NCI-H2081 treated with DMSO at 0.1 percent for 48 hours (cell line): ENCODE data around the gene SLIT3.
"Not testable (repeated sequence)": the region's sequence is repeated elsewhere in the genome, so short reads cannot be mapped to it uniquely, and the experiment has no call there.

Source experiments
- DNase-seq: peaks from one replicate; lab custom pipeline; 2025; lab: John Stamatoyannopoulos, UW

SLIT3 gene

GRCh38 chr5:168768172-168768571 is 532.8 kb downstream of the SLIT3 start:
- no peak for DNase-seq

- DNase-seq = no peak
Measured at GRCh38 chr5:168766426-168766700, 534.6 kb downstream of the SLIT3 start.

- no peak for DNase-seq
Measured at GRCh38 chr5:168765551-168766425, 535.2 kb downstream of the SLIT3 start.

DNA sequence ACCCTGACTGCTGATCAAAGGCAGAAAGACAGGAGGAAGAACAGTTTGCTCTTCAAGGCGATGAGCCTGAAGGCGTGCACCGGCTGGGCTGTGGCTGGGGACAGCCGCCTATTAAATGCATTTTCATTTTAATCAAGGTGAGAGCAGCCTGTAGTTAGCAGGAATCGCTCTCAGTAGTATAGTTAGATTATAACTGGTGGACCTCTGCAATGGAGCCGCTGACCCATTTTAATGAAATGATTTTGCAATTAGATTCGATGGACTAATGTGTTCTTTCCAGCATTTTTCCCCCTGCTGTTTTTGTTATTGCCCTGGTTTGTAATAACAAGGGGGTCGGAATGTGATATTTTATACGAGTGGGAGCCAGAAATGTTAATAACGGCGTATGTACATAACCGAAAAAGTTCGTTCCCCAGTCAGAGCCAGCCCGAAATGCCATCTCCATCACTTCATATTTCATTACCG is 535.8 kb downstream of the SLIT3 start:
- DNase-seq = no peak

DNA sequence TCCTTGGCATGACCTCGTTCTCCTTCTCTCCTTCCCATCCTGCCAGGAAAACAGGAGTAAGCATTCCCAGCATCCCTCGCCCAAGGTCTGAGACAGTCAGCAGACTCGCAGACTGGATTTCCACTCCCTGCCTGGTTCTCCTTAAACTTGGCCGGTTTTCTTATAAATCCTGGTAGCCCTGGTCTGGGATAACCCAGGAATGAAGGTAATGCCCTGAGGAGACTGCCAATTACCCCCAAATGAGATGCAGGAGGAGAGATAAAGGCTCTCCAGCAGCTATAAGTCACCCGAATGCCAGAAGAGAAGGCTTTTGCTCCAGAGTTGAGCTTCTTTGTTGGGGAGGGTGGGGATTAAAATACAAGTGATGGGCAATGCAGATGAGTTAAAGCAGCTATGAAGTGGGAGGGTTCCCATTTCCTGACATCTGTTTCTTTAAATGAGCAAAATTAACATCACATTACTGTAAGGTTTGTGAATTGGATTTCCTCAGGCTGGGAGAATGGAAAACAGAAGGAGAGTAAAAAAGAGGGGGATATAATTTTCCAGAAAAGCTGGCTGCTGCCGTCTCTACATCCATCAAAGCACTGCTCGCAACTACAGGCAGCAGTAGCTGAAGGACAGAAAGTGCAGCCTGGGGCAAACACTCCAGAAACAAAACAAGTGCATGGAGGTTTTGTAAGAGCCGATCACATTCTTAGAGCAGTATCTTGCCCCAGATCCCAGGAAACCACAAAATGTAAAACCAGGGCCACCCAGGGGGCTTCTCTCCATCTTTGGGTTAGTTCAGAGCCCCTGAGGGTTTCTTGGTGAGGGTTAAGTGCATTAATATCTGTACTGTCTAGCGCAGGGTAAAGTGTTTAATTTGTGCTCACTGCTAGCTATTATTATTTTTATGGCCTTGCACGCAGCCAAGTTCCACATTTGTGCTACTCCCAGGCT is 544.2 kb downstream of the SLIT3 start:
- no peak for DNase-seq

DNA sequence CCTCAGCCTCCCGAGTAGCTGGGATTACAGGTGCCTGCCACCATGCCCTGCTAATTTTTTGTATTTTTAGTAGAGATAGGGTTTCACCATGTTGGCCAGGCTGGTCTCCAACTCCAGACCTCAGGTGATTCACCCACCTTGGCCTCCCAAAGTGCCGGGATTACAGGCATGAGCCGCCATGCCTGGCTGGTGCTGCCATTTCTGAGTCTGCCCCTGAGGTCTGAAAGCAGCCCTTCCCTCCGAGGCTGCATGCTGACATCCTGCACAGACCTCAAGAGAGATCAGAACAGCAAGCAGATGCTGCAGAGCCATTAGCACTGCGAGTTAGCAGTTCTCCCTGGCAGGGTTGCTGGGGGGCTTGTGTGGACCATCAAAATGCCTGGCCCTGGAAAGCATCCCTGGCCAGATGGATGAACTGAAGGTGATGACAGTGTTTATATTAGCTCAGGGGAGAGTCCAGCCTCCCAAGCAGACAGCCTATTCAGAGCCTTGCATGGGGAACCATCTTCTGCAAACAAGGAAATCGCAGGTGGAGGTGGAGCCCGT is 545.3 kb downstream of the SLIT3 start:
- DNase-seq = no peak

DNA sequence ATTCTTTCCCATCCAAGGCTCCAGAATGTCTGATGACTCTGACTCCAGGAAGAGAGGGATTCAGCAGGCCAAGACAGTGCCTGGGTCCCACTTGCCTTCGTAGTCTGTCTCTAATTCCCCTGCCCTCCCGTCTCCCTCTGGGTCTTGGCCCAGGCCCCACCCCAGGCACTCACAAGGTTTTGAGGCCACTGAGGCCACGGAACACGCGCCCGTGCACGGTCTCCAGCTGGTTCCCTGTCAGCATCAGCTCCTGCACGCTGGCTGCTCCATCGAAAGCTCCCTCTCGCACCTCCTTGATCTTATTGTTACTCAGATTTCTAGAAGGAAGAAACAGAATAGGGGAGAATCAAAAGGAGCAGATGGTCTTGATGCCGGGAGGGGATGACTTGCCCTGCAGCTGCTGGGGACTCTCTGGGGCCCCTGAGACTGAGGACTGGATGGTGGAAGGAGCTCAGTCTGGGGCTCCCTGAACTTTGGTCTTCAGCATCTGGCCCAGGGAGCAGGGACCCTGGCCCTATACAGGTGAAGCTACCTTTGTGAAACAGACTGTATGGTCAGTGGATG is 547.2 kb downstream of the SLIT3 start:
- DNase-seq = no peak

DNA sequence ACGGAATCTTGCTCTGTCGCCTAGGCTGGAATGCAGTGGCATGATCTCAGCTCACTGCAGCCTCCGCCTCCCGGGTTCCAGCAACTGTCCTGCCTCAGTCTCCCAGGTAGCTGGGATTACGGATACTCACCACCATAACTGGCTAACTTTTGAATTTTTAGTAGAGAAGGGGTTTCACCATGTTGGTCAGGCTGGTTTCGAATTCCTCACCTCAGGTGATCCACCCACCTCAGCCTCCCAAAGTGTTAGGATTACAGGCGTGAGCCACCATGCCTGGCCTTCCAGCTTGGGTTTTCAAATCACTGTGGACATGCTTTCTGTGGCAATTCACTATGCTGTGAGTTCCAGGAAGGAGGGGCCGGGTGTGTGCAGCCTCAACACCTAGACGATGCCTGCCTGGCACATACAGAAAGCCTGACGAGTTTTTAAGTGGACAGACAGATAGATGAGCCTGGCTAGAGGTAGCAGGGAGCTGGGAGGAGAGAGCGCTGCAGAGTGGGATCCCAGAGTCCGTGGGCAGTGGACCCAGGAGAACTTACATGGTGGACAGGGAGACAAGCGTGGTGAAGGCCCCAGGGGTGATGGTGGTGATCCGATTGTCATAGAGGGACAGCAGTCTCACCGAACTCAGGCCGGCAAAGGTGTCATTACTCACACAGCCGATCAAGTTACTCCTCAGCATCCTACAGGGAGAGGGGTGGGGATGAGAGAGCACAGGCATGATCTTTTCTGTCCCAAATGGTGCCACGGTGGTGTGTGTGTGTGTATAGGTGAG is 548.3 kb downstream of the SLIT3 start:
- no peak for DNase-seq

DNA sequence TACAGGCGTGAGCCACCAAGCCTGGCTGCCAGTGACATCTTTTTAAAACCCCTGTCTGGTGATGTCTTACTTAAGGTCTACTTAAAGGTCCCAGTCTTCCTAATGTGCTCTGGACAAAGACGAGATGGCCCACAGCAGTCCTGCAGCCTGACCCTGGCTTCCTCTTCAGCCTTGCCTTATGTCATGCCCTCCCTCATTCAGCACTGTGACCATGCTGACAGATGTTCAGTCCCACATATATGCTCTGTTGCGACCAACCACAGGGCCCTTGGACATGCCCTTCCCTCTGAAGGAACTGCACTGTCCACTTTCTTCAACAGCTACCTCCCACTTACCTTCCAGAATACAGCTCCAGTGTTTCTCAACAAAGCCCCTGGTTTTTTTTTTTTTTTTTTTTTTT is 548.9 kb downstream of the SLIT3 start:
- no peak for DNase-seq

DNA sequence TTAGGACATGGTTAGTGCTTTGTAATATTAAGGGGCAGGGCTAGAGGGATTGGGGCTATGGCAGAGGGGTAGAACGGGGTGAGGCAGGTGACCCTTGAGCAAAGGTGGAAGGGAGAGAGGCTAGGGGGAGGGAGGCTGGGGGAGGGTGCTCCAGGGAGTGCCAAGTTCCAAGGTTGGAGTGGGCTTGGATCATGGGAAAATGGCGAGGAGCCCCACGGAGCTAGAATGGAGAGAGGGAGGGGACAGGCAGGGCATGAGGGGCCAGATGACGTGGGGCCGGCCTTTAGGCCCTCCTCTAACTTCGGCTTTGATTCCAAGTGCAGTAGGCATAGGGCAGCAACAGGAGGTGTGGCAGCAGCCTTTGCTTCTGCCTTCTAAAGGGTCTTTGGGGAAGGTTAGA is 550.0 kb downstream of the SLIT3 start:
- no peak for DNase-seq

GRCh38 chr5:168749391-168750100 is 551.4 kb downstream of the SLIT3 start:
- DNase-seq = no peak

- DNase-seq = no peak
Measured at GRCh38 chr5:168747987-168748777, 552.8 kb downstream of the SLIT3 start.

DNA sequence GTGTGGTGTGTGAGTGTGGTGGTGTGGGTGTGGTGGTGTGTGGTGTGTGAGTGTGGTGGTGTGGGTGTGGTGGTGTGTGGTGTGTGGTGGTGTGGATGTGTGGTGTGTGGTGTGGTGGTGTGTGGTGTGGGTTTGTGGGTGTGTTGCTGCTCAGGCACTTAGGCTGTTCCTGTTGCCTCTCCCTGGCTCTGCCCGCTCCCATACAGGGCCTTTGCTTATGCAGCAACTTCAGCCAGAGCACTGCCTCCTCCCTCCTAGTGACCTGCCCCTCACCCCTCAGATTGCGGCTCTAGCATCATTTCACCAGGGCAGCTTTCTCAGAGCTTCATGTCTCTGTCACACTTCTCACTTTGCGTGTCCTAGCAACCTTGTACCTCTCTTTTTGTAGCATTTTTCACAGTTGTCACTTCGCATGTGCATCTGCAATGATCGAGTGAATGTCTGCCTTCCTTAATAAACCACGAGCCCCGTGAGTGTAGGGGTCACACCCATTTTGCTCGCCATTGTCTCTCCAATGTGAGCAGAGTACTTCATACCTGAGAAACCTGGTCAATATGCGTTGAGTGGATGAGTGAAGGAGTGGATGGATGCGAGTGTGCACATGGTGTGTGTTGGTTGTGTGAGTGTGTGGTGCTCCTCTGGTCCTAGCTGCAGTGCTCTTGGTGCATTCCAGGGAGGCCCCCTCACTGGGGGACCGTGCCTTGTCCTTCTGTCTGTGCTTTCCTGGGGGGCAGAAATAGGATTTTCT is 553.9 kb downstream of the SLIT3 start:
- DNase-seq = no peak

- DNase-seq = not testable (repeated sequence)
Measured at GRCh38 chr5:168746126-168746892, 554.6 kb downstream of the SLIT3 start.

DNA sequence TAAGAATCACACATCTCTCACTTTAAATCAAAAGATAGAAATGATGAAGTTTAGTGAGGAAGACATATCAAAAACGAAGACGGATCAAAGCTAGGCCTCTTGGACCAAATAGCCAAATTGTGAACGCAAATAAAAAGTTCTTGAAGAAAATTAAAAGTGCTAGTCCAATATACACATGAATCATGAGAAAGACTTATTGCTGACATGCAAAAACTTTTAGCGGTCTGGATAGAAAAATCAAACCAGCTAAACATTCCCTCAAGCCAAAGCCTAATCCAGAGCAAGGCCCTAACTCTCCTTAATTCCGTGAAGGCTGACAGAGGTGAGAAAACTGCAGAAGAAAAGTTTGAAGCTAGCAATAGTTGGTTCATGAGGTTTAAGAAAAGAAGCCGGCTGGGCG is 557.3 kb downstream of the SLIT3 start:
- DNase-seq = no peak

GRCh38 chr5:168742311-168742710 is 558.6 kb downstream of the SLIT3 start:
- DNase-seq = not testable (repeated sequence)

- DNase-seq = no peak
Measured at GRCh38 chr5:168740811-168741213, 560.1 kb downstream of the SLIT3 start.

- DNase-seq = no peak
Measured at GRCh38 chr5:168740092-168740800, 560.7 kb downstream of the SLIT3 start.
